Measurements from ENCODE around the gene TMPO.
"Not testable (repeated sequence)": the region's sequence is repeated elsewhere in the genome, so short reads cannot be mapped to it uniquely, and the experiment has no call there.

Gene TMPO

GRCh38 chr12:98515287-98516110 is at the start of gene TMPO:
TMPO (plus strand) TSS chr12:98515590; CDS start chr12:98515868, 278 bp downstream.
- peak; percentile 98 for DNase-seq

GRCh38 chr12:98465950-98466602 is 49.3 kb upstream of the TMPO start:
- peak; percentile 27 for DNase-seq

GRCh38 chr12:98466640-98467400 is 48.6 kb upstream of the TMPO start:
- peak; percentile 66 for DNase-seq

GRCh38 chr12:98469109-98469508 is 46.3 kb upstream of the TMPO start:
- no peak for DNase-seq

GRCh38 chr12:98470469-98471082 is 44.8 kb upstream of the TMPO start:
- DNase-seq = no peak

- DNase-seq = no peak
Observed at GRCh38 chr12:98471085-98471484, 44.3 kb upstream of the TMPO start.

GRCh38 chr12:98475565-98475908 is 39.9 kb upstream of the TMPO start:
- DNase-seq = no peak

- DNase-seq = no peak
Observed at GRCh38 chr12:98478606-98479005, 36.8 kb upstream of the TMPO start.

- DNase-seq = no peak
Observed at GRCh38 chr12:98483621-98484503, 31.5 kb upstream of the TMPO start.

GRCh38 chr12:98485792-98486340 is 29.5 kb upstream of the TMPO start:
- no peak for DNase-seq

- not testable (repeated sequence) for DNase-seq
Observed at GRCh38 chr12:98488416-98488815, 27.0 kb upstream of the TMPO start.

GRCh38 chr12:98489176-98489575 is 26.2 kb upstream of the TMPO start:
- no peak for DNase-seq

GRCh38 chr12:98490501-98491453 is 24.6 kb upstream of the TMPO start:
- DNase-seq = peak; percentile 82

- DNase-seq = no peak
Observed at GRCh38 chr12:98492580-98493140, 22.7 kb upstream of the TMPO start.

GRCh38 chr12:98501266-98501629 is 14.1 kb upstream of the TMPO start:
- not testable (repeated sequence) for DNase-seq

- peak; percentile 94 for DNase-seq
Observed at GRCh38 chr12:98503342-98503591, 12.1 kb upstream of the TMPO start.

GRCh38 chr12:98503592-98504367 is 11.6 kb upstream of the TMPO start:
- peak; percentile 95 for DNase-seq

- no peak for DNase-seq
Observed at GRCh38 chr12:98504368-98504617, 11.1 kb upstream of the TMPO start.

GRCh38 chr12:98509063-98509462 is 6.3 kb upstream of the TMPO start:
- DNase-seq = no peak

- DNase-seq = not testable (repeated sequence)
Observed at GRCh38 chr12:98511806-98512205, 3.6 kb upstream of the TMPO start.
